Trophoblast cell (in vitro differentiated cells and primary cell): ENCODE data around the gene MAP3K7.

Experiments
- DNase-seq, 2 donors: peaks; one replicate each; pipeline ENCODE4 v3.0.0-alpha.2; 2016
- H2AFZ ChIP-seq: 2 replicates; pipeline ENCODE4 v1.6.1; 2013; ENCODE audit warnings: low read length, moderate library complexity, mild to moderate bottlenecking; ENCODE audit not compliant: insufficient read depth, poor library complexity
- H2AK5ac ChIP-seq: 2 replicates; pipeline ENCODE4 v1.6.1; 2013; ENCODE audit warnings: mild to moderate bottlenecking, low read length
- H2BK120ac ChIP-seq: 2 replicates; pipeline ENCODE4 v1.6.1; 2013; ENCODE audit warnings: low read length, mild to moderate bottlenecking, moderate library complexity; ENCODE audit not compliant: insufficient read depth, poor library complexity
- H2BK12ac ChIP-seq: 2 replicates; pipeline ENCODE4 v1.6.1; 2013; ENCODE audit warnings: mild to moderate bottlenecking, low read length, moderate library complexity
- H2BK5ac ChIP-seq: 2 replicates; pipeline ENCODE4 v1.6.1; 2013; ENCODE audit warnings: low read length, low read depth, moderate library complexity, mild to moderate bottlenecking; ENCODE audit not compliant: poor library complexity
- H3K14ac ChIP-seq: 2 replicates; pipeline ENCODE4 v1.6.1; 2013; ENCODE audit warnings: mild to moderate bottlenecking, low read length
- H3K18ac ChIP-seq: 2 replicates; pipeline ENCODE4 v1.6.1; 2013; ENCODE audit warnings: mild to moderate bottlenecking, low read length
- H3K23ac ChIP-seq: 2 replicates; pipeline ENCODE4 v1.6.1; 2013; ENCODE audit warnings: low read length
- H3K27ac ChIP-seq: 2 replicates; pipeline ENCODE4 v1.5.1; 2013; ENCODE audit warnings: low read depth, mild to moderate bottlenecking, inconsistent platforms, low read length, moderate library complexity
- H3K27me3 ChIP-seq: 2 replicates; pipeline ENCODE4 v1.6.1; 2013; ENCODE audit warnings: inconsistent platforms, mild to moderate bottlenecking, low read length, moderate library complexity; ENCODE audit not compliant: insufficient read depth
- H3K36me3 ChIP-seq, 2 experiments: 1 replicate in 1 of 2; 2 replicates in 1 of 2; pipeline ENCODE4 v1.6.1; 2013; ENCODE audit warnings: low read length in 2 of 2, mild to moderate bottlenecking in 2 of 2, moderate library complexity in 1 of 2; ENCODE audit not compliant: insufficient read depth in 2 of 2, control insufficient read depth in 1 of 2
- H3K4ac ChIP-seq: 2 replicates; pipeline ENCODE4 v1.6.1; 2013; ENCODE audit warnings: low read depth, mild to moderate bottlenecking, low read length, moderate library complexity
- H3K4me1 ChIP-seq, 2 experiments: 1 replicate in 1 of 2; 2 replicates in 1 of 2; pipeline ENCODE4 v1.6.1; 2013; ENCODE audit warnings: low read length in 2 of 2, mild to moderate bottlenecking in 2 of 2, moderate library complexity in 1 of 2; ENCODE audit not compliant: insufficient read depth in 2 of 2, control insufficient read depth in 1 of 2
- H3K4me2 ChIP-seq: 2 replicates; pipeline ENCODE4 v1.6.1; 2013; ENCODE audit warnings: inconsistent platforms, mild to moderate bottlenecking, low read length, moderate library complexity
- H3K4me3 ChIP-seq: 2 replicates; pipeline ENCODE4 v1.5.1; 2013; ENCODE audit warnings: mild to moderate bottlenecking, low read depth, low read length, inconsistent platforms
- H3K79me1 ChIP-seq: one replicate; pipeline ENCODE4 v1.6.1; 2013; ENCODE audit warnings: low read length
- H3K79me2 ChIP-seq: 2 replicates; pipeline ENCODE4 v1.6.1; 2013; ENCODE audit warnings: low read length, mild to moderate bottlenecking; ENCODE audit not compliant: control insufficient read depth, insufficient read depth, poor library complexity
- H3K9ac ChIP-seq: 2 replicates; pipeline ENCODE4 v1.6.1; 2013; ENCODE audit warnings: mild to moderate bottlenecking, low read length
- H3K9me3 ChIP-seq: 2 replicates; pipeline ENCODE4 v1.6.1; 2013; ENCODE audit warnings: low read depth, mild to moderate bottlenecking, control low read depth, inconsistent platforms, low read length; ENCODE audit not compliant: insufficient read depth
- H4K12ac ChIP-seq: 2 replicates; pipeline ENCODE4 v1.6.1; 2013; ENCODE audit warnings: low read depth, mild to moderate bottlenecking, low read length, moderate library complexity
- H4K8ac ChIP-seq: 2 replicates; pipeline ENCODE4 v1.6.1; 2013; ENCODE audit warnings: low read depth, mild to moderate bottlenecking, low read length, moderate library complexity
- H4K91ac ChIP-seq: one replicate; pipeline ENCODE4 v1.6.1; 2013; ENCODE audit warnings: low read depth, mild to moderate bottlenecking, low read length, moderate library complexity
- WGBS: extraction: QIAGEN DNeasy Blood & Tissue Kit; methylation state at CpG from one replicate; pipeline ENCODE4 v1.1.7; 2013; ENCODE audit warnings: missing lambda C conversion rate; ENCODE audit not compliant: insufficient read length, insufficient coverage; ENCODE audit errors: extremely low coverage; 5-methylcytosine and 5-hydroxymethylcytosine counted together

MAP3K7 gene

DNA sequence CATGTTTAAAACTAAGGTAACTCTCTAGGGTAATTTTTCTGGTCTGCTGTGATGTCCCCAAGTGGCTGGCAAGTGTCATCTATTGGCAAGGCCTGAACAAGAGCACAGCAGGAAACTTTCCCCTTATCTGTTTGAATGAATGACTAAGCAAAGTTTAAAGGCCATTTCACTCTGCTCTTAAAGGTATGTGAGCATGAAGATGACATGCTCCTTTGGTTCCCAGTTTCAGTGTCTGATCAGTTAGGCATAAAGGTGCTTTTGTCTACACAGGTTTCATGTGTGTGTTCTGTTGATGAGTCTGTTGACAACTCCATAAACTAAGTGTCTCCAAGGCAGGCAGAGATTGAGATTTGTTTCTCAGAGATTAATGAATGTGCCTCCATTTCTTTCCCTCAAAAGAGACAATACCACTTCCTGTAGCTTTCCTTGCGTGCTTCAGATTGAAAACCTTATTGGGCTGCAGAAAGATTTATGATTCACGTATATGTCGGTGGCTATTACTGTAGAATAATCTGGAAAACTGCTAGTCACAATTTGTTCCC is 83.9 kb downstream of the MAP3K7 start:
- no peak overlapping the region for H2AK5ac ChIP-seq
- H2BK12ac ChIP-seq, result no peak overlapping the region
- H3K4ac ChIP-seq, result no peak overlapping the region
- H2BK5ac ChIP-seq, result peak overlapping the region; percentile 40
- no peaks in the 10 kb centered on the region for H3K27me3 ChIP-seq
- H4K8ac ChIP-seq, result no peak overlapping the region
- H3K23ac ChIP-seq, result no peak overlapping the region
- no peaks in the 10 kb centered on the region for H3K79me2 ChIP-seq
- H2BK120ac ChIP-seq, result no peak overlapping the region
- no peaks in the 10 kb centered on the region for H3K36me3 ChIP-seq
- no peak overlapping the region for H4K91ac ChIP-seq
- H3K79me1 ChIP-seq, result peaks cover 2% of the 10 kb centered on the region
- no CpG with 5 or more reads among the region's 3 CpGs for WGBS
- no peak overlapping the region for H3K14ac ChIP-seq
- no peak overlapping the region for H3K9ac ChIP-seq
- no peak overlapping the region for H4K12ac ChIP-seq
- H3K27ac ChIP-seq, result no peak overlapping the region
- no peak overlapping the region for H2AFZ ChIP-seq
- DNase-seq, result no peak
- H3K4me2 ChIP-seq, result no peak overlapping the region
- H3K9me3 ChIP-seq, result no peaks in the 10 kb centered on the region
- no peak overlapping the region for H3K4me3 ChIP-seq
- H3K4me1 ChIP-seq, result no peaks in the 10 kb centered on the region
- no peak overlapping the region for H3K18ac ChIP-seq

DNA sequence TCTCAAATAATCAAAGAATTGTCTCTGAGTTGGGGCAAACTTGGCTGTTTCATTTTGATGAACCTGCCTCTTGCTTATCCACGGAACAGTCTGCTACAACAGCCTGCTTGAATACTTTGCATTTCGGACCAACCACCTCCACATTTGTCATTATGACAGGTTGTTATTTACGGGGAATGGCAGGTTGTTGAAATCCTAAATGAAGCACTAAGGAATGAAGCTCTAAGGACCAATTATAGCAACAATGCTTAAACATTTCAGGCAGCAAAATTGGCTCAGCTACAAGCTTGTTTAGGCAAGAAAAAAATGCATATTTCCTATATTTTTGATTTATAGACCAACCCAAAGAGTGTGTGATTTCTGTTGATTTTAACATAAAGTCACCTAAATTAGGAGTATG is 84.5 kb downstream of the MAP3K7 start:
- Histone ChIP-seq H4K8ac (no peak overlapping the region), H3K36me3 (no peaks in the 10 kb centered on the region), H3K79me2 (no peaks in the 10 kb centered on the region), H3K27ac (no peak overlapping the region), H2BK12ac (no peak overlapping the region), H3K4ac (no peak overlapping the region), H2AFZ (no peak overlapping the region), H3K4me3 (no peak overlapping the region), H3K23ac (no peak overlapping the region), H3K14ac (no peak overlapping the region), H3K79me1 (peaks cover 2% of the 10 kb centered on the region), H3K27me3 (no peaks in the 10 kb centered on the region), H3K4me1 (no peaks in the 10 kb centered on the region), H4K12ac (no peak overlapping the region), H2BK5ac (no peak overlapping the region), H2BK120ac (no peak overlapping the region), H3K9me3 (no peaks in the 10 kb centered on the region), H3K18ac (no peak overlapping the region), H4K91ac (no peak overlapping the region), H3K9ac (no peak overlapping the region), H2AK5ac (no peak overlapping the region), H3K4me2 (no peak overlapping the region)
- peak in 1 of 2 donors; percentile 8 for DNase-seq
- no CpG with 5 or more reads among the region's 3 CpGs for WGBS

DNA sequence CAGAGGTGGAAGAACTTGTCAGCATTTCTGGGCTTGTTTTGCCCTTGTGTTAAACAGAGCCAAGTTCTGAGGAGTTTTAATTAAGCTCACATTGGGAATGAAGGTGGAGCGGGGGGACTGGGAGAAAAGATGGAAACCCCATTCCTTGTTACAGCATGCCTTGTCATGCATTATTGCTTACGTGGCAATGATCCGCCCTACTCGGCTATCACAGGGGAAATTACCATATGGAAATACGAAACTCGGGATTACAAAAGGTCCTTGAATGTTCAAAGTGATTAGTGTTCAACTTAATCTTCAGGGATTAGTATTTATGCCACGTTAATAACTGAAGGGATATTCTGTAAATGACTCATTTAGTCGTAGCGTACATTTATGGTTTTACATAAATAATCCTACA is 86.4 kb downstream of the MAP3K7 start:
- no peak for DNase-seq
- WGBS, result no CpG with 5 or more reads among the region's 9 CpGs

DNA sequence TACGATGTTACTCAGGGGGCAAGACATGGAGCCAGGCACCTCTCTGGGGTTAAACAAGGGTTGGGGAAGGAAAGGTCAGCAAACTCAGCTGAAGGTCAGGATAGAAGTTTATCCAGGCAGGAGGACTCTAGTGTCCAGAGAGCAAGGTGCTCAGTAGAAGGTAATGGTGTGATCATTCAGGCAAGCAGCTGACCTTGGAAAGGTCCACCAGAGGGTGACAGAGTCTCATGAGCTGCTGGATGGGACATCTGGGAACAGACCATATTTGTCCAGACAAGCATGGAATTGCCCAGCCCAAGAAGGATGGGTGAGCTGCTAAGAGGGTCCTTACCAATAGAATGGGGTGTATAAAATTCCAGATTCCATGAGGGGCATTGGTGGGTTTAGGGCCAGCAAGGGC is 89.5 kb downstream of the MAP3K7 start:
- H3K79me1 ChIP-seq, result no peaks in the 10 kb centered on the region

More for the DNA sequence above, 86.4 kb downstream of the MAP3K7 start:
- Histone ChIP-seq H2BK120ac (no peak overlapping the region), H2BK5ac (no peak overlapping the region), H3K23ac (no peak overlapping the region), H2BK12ac (no peak overlapping the region), H4K8ac (no peak overlapping the region), H4K12ac (no peak overlapping the region), H3K4me3 (no peak overlapping the region), H3K4ac (no peak overlapping the region), H4K91ac (no peak overlapping the region), H3K79me1 (peaks cover 2% of the 10 kb centered on the region), H3K4me1 (peaks cover 2 to 4% of the 10 kb centered on the region in 2 experiments), H3K4me2 (no peak overlapping the region), H2AFZ (no peak overlapping the region), H3K79me2 (peaks cover 1% of the 10 kb centered on the region), H3K14ac (no peak overlapping the region), H3K9ac (no peak overlapping the region), H3K36me3 (no peaks in the 10 kb centered on the region), H2AK5ac (no peak overlapping the region), H3K18ac (no peak overlapping the region), H3K27me3 (no peaks in the 10 kb centered on the region), H3K27ac (no peak overlapping the region), H3K9me3 (no peaks in the 10 kb centered on the region)

More for the DNA sequence above, 89.5 kb downstream of the MAP3K7 start:
- Histone ChIP-seq H3K36me3 (no peaks in the 10 kb centered on the region), H3K23ac (no peak overlapping the region), H3K18ac (no peak overlapping the region), H3K27me3 (no peaks in the 10 kb centered on the region), H2BK5ac (no peak overlapping the region), H4K91ac (no peak overlapping the region), H3K79me2 (peaks cover 1% of the 10 kb centered on the region), H3K4ac (no peak overlapping the region), H2AFZ (no peak overlapping the region), H4K12ac (no peak overlapping the region), H2AK5ac (no peak overlapping the region), H2BK120ac (no peak overlapping the region), H3K4me2 (no peak overlapping the region), H3K27ac (no peak overlapping the region), H3K4me3 (no peak overlapping the region), H3K9ac (no peak overlapping the region), H3K9me3 (no peaks in the 10 kb centered on the region), H2BK12ac (no peak overlapping the region), H3K14ac (no peak overlapping the region), H4K8ac (no peak overlapping the region), H3K4me1 (peaks cover 2 to 6% of the 10 kb centered on the region in 2 experiments)
- DNase-seq, result no peak
- no CpG with 5 or more reads among the region's 1 CpG for WGBS
